ENCODE results near the gene ENDOV.
A peak's percentile ranks its signal among the peaks of the same experiment; 100 is the strongest.

Gene ENDOV

GRCh38 chr17:80389011-80389995, 25.7 kb upstream of the ENDOV start:
- no peaks in the 10 kb centered on the region for H3K9me3 ChIP-seq
- no peaks in the 10 kb centered on the region for H3K27me3 ChIP-seq
- H3K4me3 ChIP-seq (ENCODE audit: low read depth, low read length) = no peak overlapping the region
- DNase-seq = peak; percentile 58
- H3K4me1 ChIP-seq = peaks cover 11% of the 10 kb centered on the region
- H3K36me3 ChIP-seq = peaks cover 9% of the 10 kb centered on the region
- TF ChIP-seq CTCF (IDR thresholded peaks at IDR 0.05; ENCODE audit: low read depth, low read length) = no peak

GRCh38 chr17:80393241-80393890, 21.6 kb upstream of the ENDOV start:
- no peak for DNase-seq
- no peaks in the 10 kb centered on the region for H3K9me3 ChIP-seq
- peaks cover 11% of the 10 kb centered on the region for H3K4me1 ChIP-seq
- no peaks in the 10 kb centered on the region for H3K27me3 ChIP-seq
- TF ChIP-seq CTCF (IDR thresholded peaks at IDR 0.05; ENCODE audit: low read depth, low read length) = no peak
- H3K4me3 ChIP-seq (ENCODE audit: low read depth, low read length) = no peak overlapping the region
- peaks cover 9% of the 10 kb centered on the region for H3K36me3 ChIP-seq

- H3K27me3 ChIP-seq = no peaks in the 10 kb centered on the region
- H3K36me3 ChIP-seq = peaks cover 8% of the 10 kb centered on the region
- TF ChIP-seq CTCF (IDR thresholded peaks at IDR 0.05; ENCODE audit: low read depth, low read length) = no peak
- DNase-seq = no peak
- no peaks in the 10 kb centered on the region for H3K9me3 ChIP-seq
- H3K4me1 ChIP-seq = peaks cover 11% of the 10 kb centered on the region
- no peak overlapping the region for H3K4me3 ChIP-seq (ENCODE audit: low read depth, low read length)
Measured at GRCh38 chr17:80393961-80394360, 21.0 kb upstream of the ENDOV start.

GRCh38 chr17:80394629-80395216, 20.2 kb upstream of the ENDOV start:
- no peaks in the 10 kb centered on the region for H3K9me3 ChIP-seq
- H3K4me3 ChIP-seq (ENCODE audit: low read depth, low read length) = no peak overlapping the region
- DNase-seq = no peak
- peaks cover 4% of the 10 kb centered on the region for H3K36me3 ChIP-seq
- H3K4me1 ChIP-seq = peaks cover 3% of the 10 kb centered on the region
- TF ChIP-seq CTCF (IDR thresholded peaks at IDR 0.05; ENCODE audit: low read depth, low read length) = no peak
- no peaks in the 10 kb centered on the region for H3K27me3 ChIP-seq

- Histone ChIP-seq H3K9me3 (no peaks in the 10 kb centered on the region), H3K27me3 (no peaks in the 10 kb centered on the region), H3K36me3 (peaks cover 4% of the 10 kb centered on the region), H3K4me3 (ENCODE audit: low read depth, low read length) (no peak overlapping the region), H3K4me1 (no peaks in the 10 kb centered on the region)
- DNase-seq = no peak
- TF ChIP-seq CTCF (IDR thresholded peaks at IDR 0.05; ENCODE audit: low read depth, low read length) = no peak
Measured at GRCh38 chr17:80395402-80396151, 19.4 kb upstream of the ENDOV start.

All from BE2C (cell line).